HEK293T (cell line): ENCODE results near the gene BBS5.

ENCODE experiments used
- ELF4 ChIP-seq: fragments of 450-650 bp; IDR thresholded peaks from 2 replicates; pipeline ENCODE4 v1.6.1; 2017; ENCODE audit warnings: antibody characterized with exemption
- FOXA1 ChIP-seq: fragments of 450-650 bp; IDR thresholded peaks from 2 replicates; pipeline ENCODE4 v1.6.1; 2016; ENCODE audit warnings: mild to moderate bottlenecking
- FOXK2 ChIP-seq: fragments of 450-650 bp; IDR thresholded peaks from 2 replicates; pipeline ENCODE4 v1.6.1; 2016; ENCODE audit warnings: mild to moderate bottlenecking
- FOXM1 ChIP-seq: fragments of 450-650 bp; IDR thresholded peaks from 2 replicates; pipeline ENCODE4 v1.6.1; 2017; ENCODE audit warnings: mild to moderate bottlenecking, borderline replicate concordance
- L3MBTL2 ChIP-seq: fragments of 450-650 bp; conservative IDR thresholded peaks from 2 replicates; pipeline ENCODE4 v1.6.1; 2016; ENCODE audit warnings: mild to moderate bottlenecking
- NFRKB ChIP-seq: fragments of 450-650 bp; IDR thresholded peaks from 2 replicates; pipeline ENCODE4 v1.6.1; 2016; ENCODE audit warnings: mild to moderate bottlenecking, moderate library complexity
- PKNOX1 ChIP-seq: fragments of 450-650 bp; IDR thresholded peaks from 2 replicates; pipeline ENCODE4 v1.6.1; 2016
- SP1 ChIP-seq: fragments of 450-650 bp; IDR thresholded peaks from 2 replicates; pipeline ENCODE4 v1.6.1; 2017
- SUZ12 ChIP-seq: fragments of 450-650 bp; IDR thresholded peaks from 2 replicates; pipeline ENCODE4 v1.6.1; 2016; ENCODE audit warnings: mild to moderate bottlenecking
- TARDBP ChIP-seq: fragments of 450-650 bp; IDR thresholded peaks from 2 replicates; pipeline ENCODE4 v1.6.1; 2016

DNA sequence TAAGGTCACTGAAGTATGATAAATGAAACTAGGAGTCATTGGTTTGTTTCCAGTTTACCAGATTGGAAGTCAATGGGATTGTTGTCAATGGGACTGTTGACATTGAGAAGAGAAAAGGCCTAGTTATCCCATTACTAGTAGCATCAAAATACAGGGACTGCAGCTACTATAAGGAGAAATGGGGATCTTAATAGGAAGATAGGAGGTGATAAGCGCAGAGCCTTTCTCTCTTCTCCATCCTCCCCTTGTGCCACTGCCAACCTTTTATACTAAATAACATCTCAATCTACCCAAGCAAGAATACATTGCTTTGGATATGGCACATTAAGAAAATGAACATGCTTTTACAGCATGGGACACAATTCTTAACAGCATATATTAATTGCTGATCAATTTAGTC lies 10.5 kb upstream of the BBS5 start:
- no peak for TF ChIP-seq SP1
- no peak for TF ChIP-seq NFRKB
- TF ChIP-seq SUZ12 = no peak
- no peak for TF ChIP-seq FOXA1
- no peak for TF ChIP-seq FOXM1
- TF ChIP-seq FOXK2 = no peak
- TF ChIP-seq TARDBP = no peak
- no peak for TF ChIP-seq PKNOX1
- no peak for TF ChIP-seq L3MBTL2
- no peak for TF ChIP-seq ELF4
